SK-N-MC (cell line): ENCODE measurements around the gene METTL4.

ENCODE experiments used
- EZH2 ChIP-seq: fragments of 200-600 bp; sonication (generic); IDR thresholded peaks from one replicate; pipeline ENCODE4 v1.6.1; 2017; ENCODE audit warnings: antibody characterized with exemption
- FOXP2 ChIP-seq: optimal IDR thresholded peaks from 2 replicates; pipeline ENCODE3; 2011; ENCODE audit warnings: mild to moderate bottlenecking, moderate library complexity; ENCODE audit not compliant: insufficient read depth; ENCODE audit errors: extremely low read length, control extremely low read depth
- POLR2AphosphoS5 ChIP-seq: IDR thresholded peaks from 2 replicates; pipeline ENCODE4 v1.6.1; 2012; ENCODE audit warnings: mild to moderate bottlenecking, low read depth, low read length, borderline replicate concordance

GRCh38 chr18:2597639-2598038, 26.3 kb upstream of the METTL4 start:
- TF ChIP-seq POLR2AphosphoS5 (no peak), EZH2 (no peak), FOXP2 (no peak)
